GM12878 (cell line): Measurements from ENCODE around the gene SYPL2. TPM values are rescaled to one million over a fixed set of nuclear protein-coding genes. Genes with fewer than 3 reads are reported as not detected.

ENCODE experiments used
- ATAC-seq: fragments of 200-7000 bp; cut with Tn5 transposase; 3 replicates; pipeline ENCODE4 v1.9.1; 2020; ENCODE audit warnings: mild to moderate bottlenecking, moderate library complexity
- BruUV-seq: library from RNA; stranded (reverse); fragments of 400-500 nt; replicated peaks from 2 replicates; lab custom pipeline; 2021; lab: Mats Ljungman, UMichigan
- CTCF ChIA-PET: fragments of 300-600 bp; sonication (Branson Sonifier 250); formaldehyde crosslinking; extraction: SDS; loops from one replicate; lab custom pipeline; 2021; ENCODE audit warnings: inconsistent platforms; lab: Yijun Ruan, JAX
- POLR2A ChIA-PET: fragments of 350-600 bp; formaldehyde crosslinking; extraction: SDS; loops from one replicate; lab custom pipeline; 2021; ENCODE audit warnings: inconsistent platforms; lab: Charles Lee
- RAD21 ChIA-PET: fragments of 300-600 bp; sonication (Branson Sonifier 250); formaldehyde crosslinking; loops from one replicate; lab custom pipeline; 2023; ENCODE audit warnings: antibody characterized with exemption; ENCODE audit not compliant: unreplicated experiment; lab: Charles Lee
- SMC1A ChIA-PET: fragments of 300-600 bp; sonication (Branson Sonifier 250); formaldehyde crosslinking; loops from one replicate; lab custom pipeline; 2023; ENCODE audit not compliant: unreplicated experiment, uncharacterized antibody; lab: Charles Lee
- DNase-seq: peaks from one replicate; pipeline ENCODE4 v3.0.0-alpha.2; 2011; ENCODE audit warnings: low read depth, low spot score
- FAIRE-seq: peaks from 3 replicates; lab custom pipeline; 2011; peaks lifted over from hg19 to GRCh38; lab: Jason Lieb, UNC
- H2AFZ ChIP-seq: 2 replicates; pipeline ENCODE4 v1.6.0; 2011; ENCODE audit warnings: low read depth, low read length, control low read depth; ENCODE audit not compliant: control insufficient read depth
- H3K27ac ChIP-seq: 2 replicates; pipeline ENCODE4 v1.5.1; 2011; ENCODE audit warnings: control low read depth; ENCODE audit not compliant: control insufficient read depth, insufficient read depth
- H3K27me3 ChIP-seq, 2 experiments: replicated peaks in 1 of 2; 2 replicates each; pipeline versions ENCODE4 v1.6.0 to v1.6.1; 2011; ENCODE audit warnings: low read length in 1 of 2; ENCODE audit not compliant: control insufficient read depth in 2 of 2, insufficient read depth in 2 of 2
- H3K36me3 ChIP-seq, 2 experiments: 2 replicates each; pipeline ENCODE4 v1.5.1; 2011; ENCODE audit warnings: low read length in 1 of 2; ENCODE audit not compliant: control insufficient read depth in 2 of 2, insufficient read depth in 2 of 2
- H3K4me1 ChIP-seq: 2 replicates; pipeline ENCODE4 v1.6.1; 2011; ENCODE audit warnings: mild to moderate bottlenecking, low read length, moderate library complexity, mixed read lengths; ENCODE audit not compliant: control insufficient read depth, insufficient read depth
- H3K4me2 ChIP-seq: 2 replicates; pipeline ENCODE4 v1.6.0; 2011; ENCODE audit warnings: control low read depth; ENCODE audit not compliant: control insufficient read depth, insufficient read depth
- H3K4me3 ChIP-seq: fragments of 200-600 bp; sonication (generic); 2 replicates; pipeline ENCODE4 v1.5.1; 2016
- H3K79me2 ChIP-seq: 2 replicates; pipeline ENCODE4 v1.6.0; 2011; ENCODE audit warnings: low read length; ENCODE audit not compliant: control insufficient read depth, insufficient read depth
- H3K9ac ChIP-seq: 2 replicates; pipeline ENCODE4 v1.8.0; 2011; ENCODE audit warnings: low read length, control low read depth, mixed read lengths; ENCODE audit not compliant: control insufficient read depth, insufficient read depth
- H3K9me3 ChIP-seq: replicated peaks from 3 replicates; pipeline ENCODE4 v1.5.1; 2011; ENCODE audit warnings: mild to moderate bottlenecking, low read length; ENCODE audit not compliant: control insufficient read depth, insufficient read depth
- H4K20me1 ChIP-seq: 2 replicates; pipeline ENCODE4 v1.6.0; 2011; ENCODE audit not compliant: control insufficient read depth, insufficient read depth
- CBX5 ChIP-seq: sonication (generic); IDR thresholded peaks from 2 replicates; pipeline ENCODE4 v1.6.1; 2016; ENCODE audit warnings: low read depth, moderate library complexity, mild to moderate bottlenecking, inconsistent platforms
- HDGF ChIP-seq: fragments of 450-650 bp; IDR thresholded peaks from 2 replicates; pipeline ENCODE4 v1.6.1; 2016; ENCODE audit warnings: antibody characterized with exemption
- MXI1 ChIP-seq: fragments of 150-350 bp; IDR thresholded peaks from 2 replicates; pipeline ENCODE4 v1.6.1; 2011; ENCODE audit warnings: low read depth, mild to moderate bottlenecking, inconsistent platforms, low read length, improper control_type of control experiment
- PAX8 ChIP-seq: fragments of 450-650 bp; IDR thresholded peaks from 2 replicates; pipeline ENCODE4 v1.6.1; 2017; ENCODE audit warnings: mild to moderate bottlenecking, moderate library complexity
- WGBS: methylation state at CpG from one replicate; pipeline ENCODE4 v1.1.6; 2016; ENCODE audit warnings: low lambda C conversion rate; ENCODE audit not compliant: insufficient replicate concordance, insufficient coverage; ENCODE audit errors: missing lambda C conversion rate; 5-methylcytosine and 5-hydroxymethylcytosine counted together
- in situ Hi-C: fragments of 300-500 bp; cut with MboI; formaldehyde crosslinking; loops from 9 replicates; pipeline ENCODE4 v1.14.3; 2018; ENCODE audit warnings: mixed read lengths
- intact Hi-C: fragments of 100-400 bp; cut with micrococcal nuclease; formaldehyde crosslinking; loops from one replicate; pipeline ENCODE4 v1.14.2; 2022; ENCODE audit not compliant: unreplicated experiment
- polyA plus RNA-seq, 11 experiments: library from polyadenylated mRNA; depleted of rRNA in 4 of 11; unstranded in 6 of 11; stranded (reverse) in 5 of 11; fragments of >200 nt; fragmentation: Nextera tagmentation in 4 of 11; fragmentation: Illumina TruSeq in 1 of 11; extraction: Ambion mirVana in 4 of 11; extraction: Trizol in 1 of 11; gene quantifications; 1 replicate in 1 of 11; 2 replicates in 10 of 11; pipeline versions ENCODE4 v1.2.1 to v1.2.3, GENCODE V29; 2011 to 2016; ENCODE audit warnings: inconsistent platforms in 2 of 11, missing spikeins in 2 of 11, low read depth in 1 of 11
- total RNA-seq, 4 experiments: library from RNA; depleted of rRNA in 3 of 4; stranded (reverse); fragments of >200 nt in 3 of 4; fragmentation: Illumina TruSeq in 1 of 4; extraction: Trizol in 1 of 4; gene quantifications; 2 replicates each; pipeline versions ENCODE4 v1.2.1 to v1.2.3, GENCODE V29; 2013 to 2021
- TF ChIP-seq, protein P1 (sequence below): IDR thresholded peaks from 2 replicates; pipeline ENCODE4 v1.6.1; 2011; ENCODE audit warnings: low read depth, low read length, improper control_type of control experiment, borderline replicate concordance
- TF ChIP-seq, protein P2 (sequence below), 3 experiments: IDR thresholded peaks in 2 of 3; conservative IDR thresholded peaks in 1 of 3; 2 replicates each; pipeline ENCODE4 v1.5.1; 2011; ENCODE audit warnings: low read depth in 3 of 3, low read length in 3 of 3, mild to moderate bottlenecking in 3 of 3, control low read depth in 2 of 3, moderate library complexity in 2 of 3, inconsistent platforms in 1 of 3, mixed read lengths in 1 of 3; ENCODE audit not compliant: control insufficient read depth in 2 of 3, insufficient read depth in 1 of 3; ENCODE audit errors: extremely low read depth in 1 of 3
- TF ChIP-seq, protein P3 (sequence below): fragments of 450-650 bp; IDR thresholded peaks from 2 replicates; pipeline ENCODE4 v1.6.1; 2016; ENCODE audit warnings: mild to moderate bottlenecking
- TF ChIP-seq, protein P4 (sequence below): IDR thresholded peaks from 2 replicates; pipeline ENCODE4 v1.6.1; 2011; ENCODE audit warnings: low read depth, mild to moderate bottlenecking, low read length, moderate library complexity, borderline replicate concordance; ENCODE audit errors: extremely low read depth

The SYPL2 gene
- total and polyA plus RNA-seq, 10 of the 15 experiments (the other 5 are each of a cell fraction or from before 2014, with no cell fraction given): 0.04 to 0.11 (median 0.06) TPM; not detected in 3

DNA sequence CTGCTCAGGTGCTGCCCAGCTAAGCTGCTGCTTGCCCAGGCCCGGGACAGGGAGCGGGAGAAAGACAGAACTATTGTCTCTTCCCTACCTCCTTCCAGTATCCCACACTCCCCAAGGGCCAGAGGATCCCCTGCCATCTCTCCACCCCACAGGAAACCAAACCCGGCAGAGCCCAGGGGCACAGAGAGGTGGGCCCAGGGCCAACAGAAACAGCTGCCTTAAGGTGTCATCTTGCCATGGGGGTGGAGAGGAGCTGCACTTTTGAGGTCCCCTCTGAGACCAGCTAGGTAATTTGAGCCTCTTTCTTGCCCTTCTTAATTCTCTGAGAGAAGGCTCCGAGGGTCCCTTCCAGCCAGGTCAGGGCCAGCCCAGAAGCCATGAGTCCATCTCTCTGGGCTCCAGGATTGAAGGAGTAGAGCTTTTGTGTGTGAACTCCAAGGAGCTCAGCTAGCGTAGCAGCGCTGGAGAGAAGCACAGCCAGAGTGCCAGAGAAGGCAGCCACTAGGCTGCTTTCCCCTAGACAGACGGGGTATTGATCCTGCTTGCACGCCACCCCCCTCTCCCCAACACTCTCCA lies 63.6 kb downstream of the SYPL2 start (continued):
- TF ChIP-seq CBX5 (no peak), MXI1 (no peak)
- TF ChIP-seq, protein P1, sequence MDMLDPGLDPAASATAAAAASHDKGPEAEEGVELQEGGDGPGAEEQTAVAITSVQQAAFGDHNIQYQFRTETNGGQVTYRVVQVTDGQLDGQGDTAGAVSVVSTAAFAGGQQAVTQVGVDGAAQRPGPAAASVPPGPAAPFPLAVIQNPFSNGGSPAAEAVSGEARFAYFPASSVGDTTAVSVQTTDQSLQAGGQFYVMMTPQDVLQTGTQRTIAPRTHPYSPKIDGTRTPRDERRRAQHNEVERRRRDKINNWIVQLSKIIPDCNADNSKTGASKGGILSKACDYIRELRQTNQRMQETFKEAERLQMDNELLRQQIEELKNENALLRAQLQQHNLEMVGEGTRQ: no peak
- TF ChIP-seq, protein P2, sequence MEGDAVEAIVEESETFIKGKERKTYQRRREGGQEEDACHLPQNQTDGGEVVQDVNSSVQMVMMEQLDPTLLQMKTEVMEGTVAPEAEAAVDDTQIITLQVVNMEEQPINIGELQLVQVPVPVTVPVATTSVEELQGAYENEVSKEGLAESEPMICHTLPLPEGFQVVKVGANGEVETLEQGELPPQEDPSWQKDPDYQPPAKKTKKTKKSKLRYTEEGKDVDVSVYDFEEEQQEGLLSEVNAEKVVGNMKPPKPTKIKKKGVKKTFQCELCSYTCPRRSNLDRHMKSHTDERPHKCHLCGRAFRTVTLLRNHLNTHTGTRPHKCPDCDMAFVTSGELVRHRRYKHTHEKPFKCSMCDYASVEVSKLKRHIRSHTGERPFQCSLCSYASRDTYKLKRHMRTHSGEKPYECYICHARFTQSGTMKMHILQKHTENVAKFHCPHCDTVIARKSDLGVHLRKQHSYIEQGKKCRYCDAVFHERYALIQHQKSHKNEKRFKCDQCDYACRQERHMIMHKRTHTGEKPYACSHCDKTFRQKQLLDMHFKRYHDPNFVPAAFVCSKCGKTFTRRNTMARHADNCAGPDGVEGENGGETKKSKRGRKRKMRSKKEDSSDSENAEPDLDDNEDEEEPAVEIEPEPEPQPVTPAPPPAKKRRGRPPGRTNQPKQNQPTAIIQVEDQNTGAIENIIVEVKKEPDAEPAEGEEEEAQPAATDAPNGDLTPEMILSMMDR (IDR thresholded peaks at IDR 0.05 in 2 of 3, conservative IDR thresholded peaks at IDR 0.05 in 1 of 3; ENCODE audit: control insufficient read depth in 2 of 3, extremely low read depth in 1 of 3, insufficient read depth in 1 of 3, low read depth in 3 of 3, low read length in 3 of 3): no peak

DNA sequence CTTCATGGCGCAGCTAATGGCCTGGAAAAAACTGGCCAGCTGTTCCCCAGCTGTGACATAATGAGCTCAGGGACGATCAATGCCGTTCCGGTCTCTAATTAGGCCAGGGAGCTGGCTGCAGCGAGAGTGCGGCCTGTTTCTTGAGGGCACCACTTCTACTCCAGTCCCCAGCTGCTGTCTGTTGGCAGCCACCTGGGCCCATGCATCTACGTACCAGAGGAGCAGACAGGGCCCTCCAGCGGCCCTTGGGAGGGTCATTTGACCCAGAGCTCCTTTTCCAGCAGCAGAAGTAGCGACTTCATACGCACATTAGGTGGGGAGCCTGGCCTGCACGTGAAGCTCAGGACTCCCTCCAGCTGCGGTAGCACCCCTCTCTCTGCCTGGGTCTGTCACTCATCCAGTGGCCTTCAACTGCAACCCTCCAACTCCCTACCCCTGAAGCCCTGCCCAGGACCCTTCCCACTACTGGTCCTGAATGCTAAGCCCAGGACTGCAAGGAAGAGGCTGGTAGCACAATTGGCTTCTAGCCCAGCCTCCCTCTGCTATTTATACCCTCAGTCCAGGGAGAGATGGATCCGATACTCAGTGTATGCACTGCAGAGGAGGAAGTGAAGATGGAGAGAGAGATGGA lies 64.2 kb downstream of the SYPL2 start:
- in situ Hi-C loops (loop anchor here (5.0 kb wide), 3 partner anchors 38 to 268 kb away; partner anchors contain the start of gene CYB561D1), intact Hi-C loops (loop anchor here (5.0 kb wide), 1 partner anchor 103 kb away; the partner anchor contains the start of gene PSMA5)
- H3K79me2 ChIP-seq: no peaks in the 10 kb centered on the region
- ChIA-PET POLR2A (interaction anchor here (1.1 to 4.4 kb wide), 6 partner anchors 15 to 131 kb away, joined by 3 to 26 read pairs (median 4); partner anchors contain the start of gene ATXN7L2), RAD21 (interaction anchor here (0.8 to 10.3 kb wide), 10 partner anchors 9 to 139 kb away, joined by 3 to 422 read pairs (median 6); partner anchors contain the start of genes AMIGO1, ATXN7L2, CYB561D1 and GNAI3), SMC1A (interaction anchor here (0.8 to 12.8 kb wide), 9 partner anchors 8 to 332 kb away, joined by 3 to 431 read pairs (median 8); partner anchors contain the start of genes AMIGO1, ATXN7L2, CYB561D1 and GPR61), CTCF (interaction anchor here (1.0 to 21.3 kb wide), 11 partner anchors 8 to 331 kb away, joined by 3 to 1280 read pairs (median 9); partner anchors contain the start of genes AMIGO1, ATXN7L2, CYB561D1 and SORT1)
- H3K9me3 ChIP-seq: no peaks in the 10 kb centered on the region
- H3K4me1 ChIP-seq: peaks cover 24% of the 10 kb centered on the region
- H3K36me3 ChIP-seq: no peaks in the 10 kb centered on the region
- DNase-seq (no peak), FAIRE-seq (no peak), ATAC-seq (no peak)
- H4K20me1 ChIP-seq: no peaks in the 10 kb centered on the region
- TF ChIP-seq HDGF (no peak), PAX8 (no peak)
- TF ChIP-seq, protein P3, sequence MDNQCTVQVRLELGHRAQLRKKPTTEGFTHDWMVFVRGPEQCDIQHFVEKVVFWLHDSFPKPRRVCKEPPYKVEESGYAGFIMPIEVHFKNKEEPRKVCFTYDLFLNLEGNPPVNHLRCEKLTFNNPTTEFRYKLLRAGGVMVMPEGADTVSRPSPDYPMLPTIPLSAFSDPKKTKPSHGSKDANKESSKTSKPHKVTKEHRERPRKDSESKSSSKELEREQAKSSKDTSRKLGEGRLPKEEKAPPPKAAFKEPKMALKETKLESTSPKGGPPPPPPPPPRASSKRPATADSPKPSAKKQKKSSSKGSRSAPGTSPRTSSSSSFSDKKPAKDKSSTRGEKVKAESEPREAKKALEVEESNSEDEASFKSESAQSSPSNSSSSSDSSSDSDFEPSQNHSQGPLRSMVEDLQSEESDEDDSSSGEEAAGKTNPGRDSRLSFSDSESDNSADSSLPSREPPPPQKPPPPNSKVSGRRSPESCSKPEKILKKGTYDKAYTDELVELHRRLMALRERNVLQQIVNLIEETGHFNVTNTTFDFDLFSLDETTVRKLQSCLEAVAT: 0 out of 2 replicates have a peak, but pooled peaks have one; percentile 22
- TF ChIP-seq, protein P4, sequence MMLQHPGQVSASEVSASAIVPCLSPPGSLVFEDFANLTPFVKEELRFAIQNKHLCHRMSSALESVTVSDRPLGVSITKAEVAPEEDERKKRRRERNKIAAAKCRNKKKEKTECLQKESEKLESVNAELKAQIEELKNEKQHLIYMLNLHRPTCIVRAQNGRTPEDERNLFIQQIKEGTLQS: no peak
- H3K4me2 ChIP-seq: no peak overlapping the region
- H3K27ac ChIP-seq: no peak overlapping the region
- no peak overlapping the region for H3K4me3 ChIP-seq
- no peak overlapping the region for H3K9ac ChIP-seq
- H3K27me3 ChIP-seq: no peaks in the 10 kb centered on the region
- no peak overlapping the region for H2AFZ ChIP-seq
- WGBS: 72% methylated on average over 13 of the region's 13 CpGs
- BruUV-seq: no TSS peak
